Amygdala (tissue), 56 donors: ENCODE results near the gene MTHFD2L.
"Not testable (repeated sequence)": the region's sequence is repeated elsewhere in the genome, so short reads cannot be mapped to it uniquely, and the experiment has no call there.

Experiments
- DNase-seq, 56 donors: peaks; one replicate each; lab custom pipeline; 2025; lab: John Stamatoyannopoulos, UW

MTHFD2L gene

DNA sequence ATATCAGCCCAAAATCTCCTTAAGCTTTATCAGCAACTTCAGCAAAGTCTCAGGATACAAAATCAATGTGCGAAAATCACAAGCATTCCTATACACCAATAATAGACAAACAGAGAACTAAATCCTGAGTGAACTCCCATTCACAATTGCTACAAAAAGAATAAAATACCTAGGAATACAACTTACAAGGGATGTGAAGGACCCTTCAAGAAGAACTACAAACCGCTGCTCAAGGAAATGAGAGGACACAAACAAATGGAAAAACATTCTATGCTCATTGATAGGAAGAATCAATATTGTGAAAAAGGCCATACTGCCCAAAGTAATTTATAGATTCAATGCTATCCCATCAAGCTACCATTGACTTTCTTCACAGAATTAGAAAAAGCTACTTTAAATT lies 27.1 kb upstream of the MTHFD2L start:
- not testable (repeated sequence) for DNase-seq

DNA sequence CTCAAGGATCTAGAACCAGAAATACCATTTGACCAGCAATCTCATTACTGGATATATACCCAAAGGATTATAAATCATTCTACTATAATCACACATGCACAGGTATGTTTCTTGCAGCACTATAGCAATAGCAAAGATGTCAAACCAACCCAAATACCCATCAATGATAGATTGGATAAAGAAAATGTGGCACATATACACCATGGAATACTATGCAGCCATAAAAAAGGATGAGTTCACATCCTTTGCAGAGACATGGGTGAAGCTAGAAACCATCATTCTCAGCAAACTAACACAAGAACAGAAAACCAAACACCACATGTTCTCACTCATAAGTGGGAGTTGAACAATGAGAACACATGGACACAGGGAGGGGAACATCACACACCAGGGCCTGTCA lies 25.7 kb upstream of the MTHFD2L start:
- DNase-seq = not testable (repeated sequence)

DNA sequence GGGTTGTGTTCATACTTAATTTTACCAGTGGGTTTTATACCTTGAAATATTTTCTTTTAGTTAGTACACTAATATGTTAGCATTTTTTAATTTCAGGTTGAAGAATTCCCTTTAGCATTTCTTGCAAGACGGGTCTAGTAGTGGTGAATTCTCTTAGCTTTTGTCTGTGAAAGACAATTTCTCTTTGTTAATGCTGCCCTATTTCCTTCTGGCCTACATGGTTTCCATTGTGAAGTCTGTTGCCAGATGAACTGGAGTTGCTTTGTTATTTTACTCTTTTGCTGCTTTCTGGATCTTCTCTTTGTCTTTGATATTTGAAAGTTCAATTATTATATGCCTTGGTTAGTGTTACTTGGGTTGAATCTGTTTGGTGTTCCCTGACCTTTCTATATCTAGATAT lies 25.0 kb upstream of the MTHFD2L start:
- DNase-seq = no peak

DNA sequence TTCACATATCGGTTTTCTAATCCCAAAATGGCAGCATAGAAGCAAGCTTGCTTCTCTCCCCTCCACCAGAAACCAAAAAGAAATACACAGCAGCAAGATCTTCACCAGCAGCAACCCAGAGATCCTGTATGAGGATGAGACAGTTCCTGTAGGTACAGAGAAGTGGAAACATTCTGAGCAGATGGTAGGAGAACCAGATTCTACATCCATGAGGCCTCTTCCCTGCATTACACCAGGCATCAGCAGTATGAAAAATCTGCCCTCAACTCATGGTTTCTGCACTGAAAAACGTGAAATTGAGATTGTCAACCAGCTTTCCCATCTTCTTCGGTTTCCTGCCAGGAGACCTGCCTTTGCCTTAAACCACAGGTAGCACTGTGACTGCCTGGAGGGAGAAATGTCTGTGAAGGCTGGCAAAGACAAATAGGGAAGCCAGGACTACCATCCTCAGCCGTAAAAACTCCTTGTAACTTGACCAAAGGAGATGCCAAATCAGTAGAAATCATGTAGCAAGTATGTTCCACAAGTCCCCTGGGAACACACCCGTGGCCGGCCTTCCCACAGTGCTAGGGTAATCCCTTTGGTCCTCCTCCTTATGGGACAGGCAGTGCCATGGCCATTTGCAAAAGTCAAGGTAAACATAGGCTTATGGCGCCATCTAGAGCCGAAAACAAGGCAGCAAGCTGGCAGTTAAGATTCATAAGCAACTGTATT lies 24.0 kb upstream of the MTHFD2L start:
- DNase-seq = peak in 50 of 56 donors; percentile 1 to 83 (median 32)

DNA sequence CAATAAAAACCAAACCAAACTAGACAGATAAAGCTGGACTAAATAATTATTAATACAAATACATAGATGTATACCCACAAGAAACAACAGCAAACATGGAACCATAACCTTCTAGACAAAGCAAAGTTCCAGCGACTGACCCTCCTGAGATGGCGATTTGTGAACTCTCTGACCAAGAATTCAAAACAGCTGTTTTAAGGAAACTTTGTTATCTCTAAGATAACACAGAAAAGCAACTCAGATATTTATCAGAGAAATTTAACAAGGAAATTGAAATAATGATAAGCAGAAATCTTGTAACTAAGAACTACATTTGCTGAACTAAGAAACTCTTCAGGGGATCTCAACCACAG lies 23.4 kb upstream of the MTHFD2L start:
- no peak for DNase-seq

DNA sequence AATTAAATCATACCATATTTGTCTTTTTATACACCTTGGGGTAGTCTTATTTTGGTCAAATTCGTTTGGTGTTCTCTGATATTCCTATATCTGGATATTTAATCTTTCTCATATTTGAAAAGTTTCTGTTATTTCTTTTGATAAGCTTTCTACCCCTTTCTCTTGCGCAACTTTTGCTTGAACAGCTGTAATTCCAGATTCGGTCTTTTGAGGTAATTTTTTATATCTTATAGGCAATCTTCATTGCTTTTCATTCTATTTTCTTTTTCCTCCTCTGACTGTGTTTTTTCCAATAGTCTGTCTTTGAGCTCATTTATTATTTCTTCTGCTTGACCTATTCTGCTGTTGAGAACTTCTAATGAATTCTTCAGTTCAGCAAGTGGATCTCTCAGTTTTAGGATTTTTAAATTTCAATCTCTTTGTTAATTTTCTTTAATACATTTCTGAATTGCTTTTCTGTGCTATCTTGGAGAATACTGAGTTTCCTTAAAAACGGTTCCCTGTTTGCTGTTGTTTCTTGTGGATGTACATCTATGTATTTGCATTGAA lies 11.3 kb upstream of the MTHFD2L start:
- DNase-seq = no peak

DNA sequence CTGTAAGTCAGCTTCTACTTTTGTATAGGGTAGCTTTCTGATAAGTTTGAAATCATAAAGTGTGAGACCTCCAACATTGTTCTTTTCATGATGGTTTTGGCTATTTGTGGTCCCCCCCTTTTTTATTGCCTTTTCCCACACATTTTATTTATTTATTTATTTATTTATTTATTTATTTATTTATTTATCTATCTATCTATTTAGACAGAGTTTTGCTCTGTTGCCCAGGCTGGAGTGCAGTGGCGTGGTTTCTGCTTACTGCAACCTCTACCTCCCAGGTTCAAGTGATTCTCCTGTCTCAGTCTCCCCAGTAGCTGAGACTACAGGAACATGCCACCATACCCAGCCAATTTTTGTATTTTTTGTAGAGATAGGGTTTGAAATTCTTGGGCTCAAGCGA lies 9.7 kb upstream of the MTHFD2L start:
- no peak for DNase-seq

DNA sequence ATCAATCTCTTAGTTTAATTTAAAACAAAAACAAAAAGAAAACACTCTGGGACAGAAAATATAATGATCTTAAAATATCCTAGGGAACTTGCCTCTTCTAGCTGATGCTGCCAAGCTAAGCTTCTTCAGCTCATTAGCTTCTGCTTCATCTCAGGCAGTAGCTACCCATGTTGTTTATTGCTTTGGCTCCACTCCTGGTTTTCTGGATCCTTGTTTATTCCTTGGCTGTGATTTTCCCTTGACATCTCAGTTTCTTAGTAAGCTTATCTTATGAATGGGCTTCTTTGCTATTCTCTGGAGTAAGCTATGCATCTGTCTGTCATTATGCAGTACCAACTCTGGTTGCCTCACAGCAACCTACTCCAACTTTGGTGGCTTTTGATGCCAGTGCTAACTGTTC lies 5.1 kb upstream of the MTHFD2L start:
- no peak for DNase-seq

DNA sequence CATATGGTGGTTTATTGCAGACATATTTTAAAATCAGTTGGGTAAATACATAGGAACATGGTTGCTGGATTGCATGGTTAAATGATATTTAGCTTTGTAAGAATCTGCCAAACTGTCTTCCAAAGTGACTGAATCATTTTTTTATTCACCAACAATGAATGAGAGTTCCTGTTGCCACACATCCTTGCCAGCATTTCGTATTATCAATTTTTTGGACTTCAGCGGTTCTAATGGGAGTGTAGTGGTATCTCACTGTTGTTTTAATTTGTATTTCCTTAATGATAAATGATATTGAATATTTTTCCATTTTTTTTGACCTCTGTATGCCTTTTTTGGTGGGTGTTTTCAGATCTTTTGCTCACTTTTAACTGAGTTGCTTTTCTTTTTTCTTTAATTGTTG lies 1.4 kb upstream of the MTHFD2L start:
- DNase-seq = no peak

DNA sequence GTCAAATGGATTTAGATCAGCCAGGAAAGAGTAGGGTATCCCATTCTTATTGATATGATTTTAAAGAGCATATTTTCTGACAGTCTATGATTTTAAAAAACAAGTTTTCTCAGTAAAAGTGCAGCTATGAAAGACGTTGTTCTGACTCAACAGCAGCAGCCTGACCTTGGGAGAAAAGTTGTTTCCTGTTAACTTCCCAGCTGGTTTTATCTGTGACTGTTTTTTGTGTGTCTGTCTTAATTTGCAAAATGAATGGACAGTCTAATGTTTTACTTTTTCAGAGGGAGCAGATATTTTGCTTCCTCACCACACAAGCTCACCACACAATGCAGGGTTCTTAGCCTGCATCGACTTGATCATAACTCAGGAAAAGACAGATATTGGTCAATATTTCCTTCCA lies 764 bp upstream of the MTHFD2L start:
- DNase-seq = no peak

DNA sequence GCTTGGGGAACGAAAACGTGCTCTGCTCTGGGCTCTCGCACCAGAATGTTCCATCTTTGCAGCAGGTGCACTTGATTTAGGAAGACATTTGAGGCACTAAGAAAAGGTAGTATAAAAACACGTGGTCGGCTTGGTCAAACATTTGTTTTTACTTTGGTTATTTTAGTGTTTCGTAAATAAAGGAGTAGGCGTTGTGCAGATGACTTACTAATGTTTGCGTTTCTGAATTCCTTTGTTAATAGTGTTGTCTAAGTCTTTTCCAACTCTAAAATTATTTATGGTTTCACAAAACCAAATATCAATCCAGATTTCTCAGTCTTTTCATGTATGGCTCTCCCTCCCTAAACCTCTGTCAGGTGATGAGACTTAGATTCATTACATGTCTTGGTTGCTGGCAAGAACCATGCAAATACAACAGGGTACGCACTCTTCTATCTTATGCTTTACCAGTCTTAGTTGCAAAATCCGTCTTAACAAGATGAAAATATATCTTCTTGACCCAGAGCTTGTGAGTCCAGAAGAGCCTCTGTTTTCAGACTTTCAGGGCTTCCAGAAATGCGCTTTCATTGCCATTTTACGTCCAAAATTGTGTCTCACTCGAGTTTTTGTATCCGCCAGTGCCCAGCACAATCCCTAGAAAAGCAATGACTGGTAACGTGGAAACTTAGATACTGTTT lies 686 bp downstream of the MTHFD2L start:
- DNase-seq = peak in 2 of 56 donors; percentile 6

DNA sequence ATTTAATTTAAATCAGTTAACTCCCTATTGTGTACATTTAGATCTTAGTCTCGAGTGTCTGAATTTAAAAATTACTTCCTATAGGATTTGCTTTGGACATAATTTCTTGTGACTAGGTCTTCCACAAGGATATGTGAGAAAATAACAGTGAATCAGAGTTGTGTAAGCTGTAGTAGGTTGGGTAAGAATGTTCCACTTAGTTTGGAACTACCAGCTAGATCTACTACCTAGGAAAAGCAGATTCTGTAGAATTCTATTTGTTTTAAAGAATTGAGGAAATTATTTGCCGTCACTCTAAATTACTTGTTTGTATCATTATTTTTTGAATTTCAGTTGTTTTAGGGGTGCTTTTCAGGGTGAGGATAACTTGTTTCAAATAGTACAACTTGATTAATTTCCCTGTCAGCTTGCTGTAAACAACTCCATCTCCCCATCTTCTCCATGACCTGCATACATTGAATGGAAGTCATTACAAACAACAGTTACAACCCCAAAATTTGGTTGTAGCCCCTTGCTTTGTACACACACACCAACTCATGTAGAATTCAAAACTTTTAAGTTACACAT lies 1.3 kb downstream of the MTHFD2L start:
- DNase-seq = no peak

DNA sequence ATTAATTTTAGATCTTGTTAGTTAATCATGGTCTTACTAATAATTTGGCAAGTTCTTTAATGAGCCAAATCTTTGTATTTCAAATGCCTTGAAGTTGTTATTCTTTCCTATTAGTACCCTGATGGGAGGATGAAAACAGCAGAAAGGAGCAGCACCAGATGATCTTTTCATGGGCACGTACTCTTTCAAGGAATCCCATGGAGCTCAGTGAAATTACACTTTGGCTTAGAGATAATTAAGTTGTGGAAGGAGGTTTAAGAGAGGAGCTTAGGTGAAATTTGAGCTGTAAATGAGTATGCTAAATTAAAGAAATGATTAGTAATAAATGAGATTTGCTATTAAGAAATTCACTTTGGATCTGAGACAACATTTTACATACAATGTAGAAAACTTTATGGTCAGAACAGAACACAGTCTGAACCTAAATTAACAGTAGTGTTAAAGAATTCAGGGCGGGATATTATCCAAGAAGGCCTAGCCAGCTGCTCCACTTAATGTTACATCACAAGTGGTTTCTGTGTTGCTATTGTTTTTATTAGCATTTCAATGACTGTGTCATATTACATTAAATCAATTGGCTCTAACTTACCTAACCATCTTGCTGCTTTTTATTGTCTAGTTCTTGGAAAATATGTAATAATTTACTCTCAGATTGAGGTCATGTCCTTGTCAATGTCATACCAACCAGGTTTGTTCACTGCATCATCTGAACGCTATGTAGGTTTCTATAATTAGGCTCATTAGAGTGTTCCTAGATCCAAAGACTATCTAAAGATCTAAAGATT lies 3.9 kb downstream of the MTHFD2L start:
- no peak for DNase-seq

DNA sequence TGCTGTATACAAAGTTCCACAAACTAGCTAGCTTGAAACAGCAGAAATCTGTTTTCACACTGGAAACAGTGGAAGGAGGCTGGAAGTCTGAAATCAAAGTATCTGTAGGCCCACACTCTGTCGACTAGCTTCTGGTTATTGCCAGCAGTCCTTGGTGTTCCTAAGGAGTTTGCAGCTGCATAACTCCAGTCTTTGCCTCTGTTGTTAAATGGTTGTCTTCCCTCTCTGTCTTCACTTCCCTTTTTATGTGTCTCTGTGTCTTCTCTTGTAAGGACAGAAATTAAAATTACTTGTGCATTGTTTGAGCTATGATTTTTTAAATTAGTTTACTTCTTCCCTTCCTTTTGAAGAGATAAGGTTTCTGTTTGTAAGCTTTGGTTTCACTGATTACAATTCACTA lies 8.2 kb downstream of the MTHFD2L start:
- no peak for DNase-seq

DNA sequence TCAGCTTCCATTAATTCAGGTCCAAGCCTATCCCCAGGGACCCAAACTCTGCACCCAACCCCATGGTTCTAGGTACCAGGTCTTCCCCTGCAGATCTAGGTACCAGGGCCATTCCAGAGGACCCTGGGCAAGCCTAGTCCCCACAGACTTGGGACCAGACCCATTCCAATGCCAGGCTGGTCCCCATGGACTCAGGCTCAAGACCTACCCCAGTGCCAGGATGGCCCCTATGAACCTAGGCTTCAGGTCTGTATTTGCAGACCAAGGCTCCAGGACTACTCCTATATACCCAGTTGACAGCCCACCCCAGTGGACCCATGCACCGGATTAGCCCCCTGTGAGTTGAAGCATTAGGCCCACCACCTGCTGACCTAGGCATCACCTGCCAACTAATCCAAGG lies 8.9 kb downstream of the MTHFD2L start:
- no peak for DNase-seq

DNA sequence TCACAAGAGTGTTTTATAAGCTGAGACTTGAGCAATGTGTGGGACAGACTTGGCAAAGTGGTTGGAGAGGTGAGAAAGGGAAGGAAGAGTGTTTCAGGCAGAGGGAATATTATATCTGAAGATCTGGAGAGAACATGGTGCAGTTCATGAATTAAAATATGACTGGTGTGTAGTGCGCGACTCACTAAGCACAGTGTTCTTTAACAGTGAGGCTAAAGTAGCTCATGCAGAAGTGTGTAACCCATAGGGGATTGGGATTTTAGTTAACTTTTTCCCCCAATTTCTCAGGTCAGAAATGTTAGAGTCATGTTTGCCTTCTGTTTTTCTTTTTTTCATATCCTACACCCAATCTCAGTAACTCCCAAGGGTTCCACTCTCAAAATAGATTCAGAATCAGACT lies 9.7 kb downstream of the MTHFD2L start:
- DNase-seq = no peak

DNA sequence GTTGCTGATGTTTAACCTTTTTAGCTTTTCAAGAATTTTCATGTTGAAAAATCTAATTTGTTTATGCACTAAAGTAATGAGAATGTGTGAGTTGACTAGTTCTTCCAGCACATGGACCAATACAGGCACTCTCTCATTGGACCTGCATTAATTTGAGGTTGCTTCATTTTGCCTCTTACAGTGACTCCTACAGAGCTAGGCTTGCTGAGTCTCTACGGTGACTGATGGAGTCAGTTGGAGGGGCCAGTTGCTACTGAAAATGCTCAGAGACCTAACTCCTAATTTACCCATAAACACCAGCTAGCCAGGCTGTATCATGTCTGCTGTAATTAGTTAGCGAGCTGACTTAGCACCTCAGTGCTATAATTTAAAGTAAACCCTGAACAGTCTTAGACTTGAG lies 10.9 kb downstream of the MTHFD2L start:
- no peak for DNase-seq

DNA sequence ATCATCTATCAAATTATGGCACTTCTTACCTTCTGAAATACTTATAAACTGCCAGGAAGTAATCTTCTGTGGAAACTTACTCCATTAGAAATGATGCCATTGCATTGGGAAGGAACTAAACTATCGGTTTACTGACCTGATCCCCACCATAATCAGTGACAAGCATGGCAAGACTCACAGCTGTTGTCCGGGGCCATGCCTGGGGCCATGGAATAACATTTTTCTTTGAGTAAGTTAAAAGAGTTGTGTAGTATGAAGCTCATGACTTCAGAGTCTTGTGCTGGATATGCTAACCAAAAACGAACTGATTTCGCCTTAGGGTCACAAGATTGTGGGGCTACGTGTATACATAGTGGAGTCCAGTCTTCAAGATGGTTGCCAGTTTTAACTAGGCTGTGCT lies 15.4 kb downstream of the MTHFD2L start:
- DNase-seq = no peak

DNA sequence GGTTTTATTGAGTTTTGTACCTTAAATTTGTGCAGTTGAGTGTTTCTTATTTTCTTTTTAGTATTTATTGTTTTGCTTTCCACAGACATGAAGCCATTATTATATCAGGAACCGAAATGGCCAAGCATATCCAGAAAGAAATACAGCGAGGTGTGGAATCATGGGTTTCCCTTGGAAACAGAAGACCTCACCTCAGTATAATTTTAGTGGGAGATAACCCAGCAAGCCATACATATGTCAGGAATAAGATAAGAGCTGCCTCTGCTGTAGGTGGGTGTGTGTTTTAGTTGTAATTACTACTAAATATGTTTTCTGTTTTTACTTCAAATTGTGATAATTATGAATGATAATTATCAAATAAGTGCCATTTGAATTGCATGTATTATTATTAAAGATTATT lies 16.5 kb downstream of the MTHFD2L start:
- DNase-seq = no peak

DNA sequence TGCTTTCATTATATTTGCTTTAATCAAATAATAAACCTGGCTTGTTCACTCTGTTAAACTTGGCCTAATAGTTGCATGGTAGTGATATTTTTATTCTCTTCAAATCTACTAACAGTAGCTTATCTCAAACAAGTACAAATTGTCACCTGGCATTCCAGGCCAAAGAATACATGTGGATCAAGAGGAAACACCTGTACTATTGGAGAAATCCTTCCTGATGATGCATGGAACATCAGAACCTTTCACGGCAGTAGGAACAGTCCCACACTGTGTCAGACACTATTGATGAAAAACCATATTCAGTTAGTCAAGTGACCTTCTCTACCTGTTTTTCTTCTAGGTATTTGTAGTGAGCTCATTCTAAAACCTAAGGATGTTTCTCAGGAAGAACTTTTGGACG lies 17.0 kb downstream of the MTHFD2L start:
- no peak for DNase-seq

DNA sequence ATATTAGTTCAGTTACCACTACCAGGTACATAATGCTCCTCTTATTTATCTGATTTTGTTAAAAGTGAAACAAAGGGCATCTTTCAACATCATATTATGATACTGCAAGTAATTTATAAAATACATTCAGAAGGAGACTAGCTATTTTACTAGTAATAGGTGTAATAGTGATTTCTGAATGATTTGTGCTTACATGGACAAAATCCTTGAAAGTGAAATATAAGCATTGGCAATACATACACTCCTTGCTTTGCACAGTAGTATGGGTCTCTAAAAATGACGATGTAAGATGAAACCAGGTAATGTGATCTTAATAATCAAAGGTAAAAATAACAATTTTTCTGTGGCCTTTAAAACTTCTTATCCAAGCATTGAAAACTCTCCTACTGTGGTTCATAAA lies 17.5 kb downstream of the MTHFD2L start:
- no peak for DNase-seq
